SK-N-SH treated with all-trans-retinoic acid at 6 μM for 48 hours (cell line): Measurements from ENCODE around the gene NAP1L4.

Experiments used
- ATAC-seq: fragments of 200-7000 bp; cut with Tn5 transposase; 3 replicates; pipeline ENCODE4 v1.9.1; 2020; ENCODE audit warnings: mild to moderate bottlenecking, moderate library complexity
- ARNTL ChIP-seq: fragments of 450-650 bp; formaldehyde crosslinking; IDR thresholded peaks from 2 replicates; pipeline ENCODE4 v1.5.0; 2020; ENCODE audit warnings: low read depth, mild to moderate bottlenecking, moderate library complexity, borderline replicate concordance
- BACH2 ChIP-seq: fragments of 250-450 bp; sonication (Bioruptor Pico); IDR thresholded peaks from 2 replicates; pipeline ENCODE4 v1.9.0; 2021; ENCODE audit warnings: mild to moderate bottlenecking, borderline replicate concordance
- ESRRG ChIP-seq: fragments of 250-450 bp; sonication (Bioruptor Pico); IDR thresholded peaks from 2 replicates; pipeline ENCODE4 v1.6.1; 2021; ENCODE audit warnings: mild to moderate bottlenecking
- GLIS3 ChIP-seq: fragments of 250-450 bp; sonication (Bioruptor Pico); IDR thresholded peaks from 2 replicates; pipeline ENCODE4 v1.5.0; 2020; ENCODE audit warnings: mild to moderate bottlenecking, moderate library complexity
- OSR1 ChIP-seq: fragments of 250-450 bp; sonication (Bioruptor Pico); IDR thresholded peaks from 2 replicates; pipeline ENCODE4 v1.8.0; 2022; ENCODE audit warnings: moderate library complexity, mild to moderate bottlenecking, inconsistent platforms
- PATZ1 ChIP-seq: fragments of 250-450 bp; sonication (Bioruptor Pico); IDR thresholded peaks from 2 replicates; pipeline ENCODE4 v1.8.0; 2020; ENCODE audit warnings: mild to moderate bottlenecking, moderate library complexity, borderline replicate concordance
- PPARA ChIP-seq: fragments of 250-450 bp; sonication (Bioruptor Pico); IDR thresholded peaks from 2 replicates; pipeline ENCODE4 v1.5.0; 2020; ENCODE audit warnings: mild to moderate bottlenecking, borderline replicate concordance
- RARB ChIP-seq: fragments of 250-450 bp; sonication (Bioruptor Pico); IDR thresholded peaks from 2 replicates; pipeline ENCODE4 v1.8.0; 2021; ENCODE audit warnings: mild to moderate bottlenecking, moderate library complexity
- SNAI2 ChIP-seq: fragments of 250-450 bp; sonication (Bioruptor Pico); IDR thresholded peaks from 2 replicates; pipeline ENCODE4 v1.5.0; 2020; ENCODE audit warnings: mild to moderate bottlenecking, moderate library complexity
- TCF4 ChIP-seq: fragments of 250-450 bp; sonication (Bioruptor Pico); IDR thresholded peaks from 2 replicates; pipeline ENCODE4 v1.8.0; 2021; ENCODE audit warnings: mild to moderate bottlenecking, moderate library complexity, borderline replicate concordance
- ZC3H10 ChIP-seq: fragments of 250-450 bp; sonication (Bioruptor Pico); IDR thresholded peaks from 2 replicates; pipeline ENCODE4 v1.5.1; 2021; ENCODE audit warnings: mild to moderate bottlenecking, moderate library complexity
- ZFP3 ChIP-seq: fragments of 250-450 bp; sonication (Bioruptor Pico); IDR thresholded peaks from 2 replicates; pipeline ENCODE4 v1.5.0; 2020; ENCODE audit warnings: mild to moderate bottlenecking, moderate library complexity
- ZFP30 ChIP-seq: fragments of 450-650 bp; formaldehyde crosslinking; IDR thresholded peaks from 2 replicates; pipeline ENCODE4 v1.5.0; 2022; ENCODE audit warnings: mild to moderate bottlenecking, moderate library complexity
- ZNF565 ChIP-seq: fragments of 450-650 bp; formaldehyde crosslinking; conservative IDR thresholded peaks from 2 replicates; pipeline ENCODE4 v1.5.0; 2020; ENCODE audit warnings: low read depth, mild to moderate bottlenecking, moderate library complexity
- ZNF8 ChIP-seq: fragments of 450-650 bp; formaldehyde crosslinking; IDR thresholded peaks from 2 replicates; pipeline ENCODE4 v1.5.0; 2020; ENCODE audit warnings: mild to moderate bottlenecking, moderate library complexity
- TF ChIP-seq, protein P1 (sequence below): fragments of 250-450 bp; sonication (Bioruptor Pico); IDR thresholded peaks from 2 replicates; pipeline ENCODE4 v1.5.0; 2020; ENCODE audit warnings: mild to moderate bottlenecking, moderate library complexity
- TF ChIP-seq, protein P2 (sequence below): fragments of 250-450 bp; sonication (Bioruptor Pico); IDR thresholded peaks from 2 replicates; pipeline ENCODE4 v1.5.1; 2021; ENCODE audit warnings: mild to moderate bottlenecking, moderate library complexity

NAP1L4 gene

DNA sequence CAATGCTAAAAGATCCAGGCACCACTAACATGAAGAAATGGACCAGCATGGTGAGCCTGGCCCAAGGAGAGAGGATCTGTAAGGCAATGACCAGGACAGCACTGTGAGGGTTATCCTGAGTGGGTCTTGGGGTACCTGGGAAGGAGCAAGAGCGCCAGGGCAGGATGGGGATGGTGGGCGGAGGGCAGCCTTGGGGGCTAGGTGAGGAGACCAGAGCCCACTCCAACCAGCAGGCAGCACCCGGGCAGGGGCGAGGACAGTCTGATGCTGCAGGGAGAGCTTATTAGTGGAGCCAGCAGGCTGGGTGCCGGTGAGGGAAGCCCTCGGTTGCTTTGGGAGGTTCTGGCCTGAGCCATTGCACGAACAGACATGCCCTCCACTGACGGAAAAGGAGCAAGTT lies 10.7 kb upstream of the NAP1L4 start:
- no peak for ATAC-seq
- TF ChIP-seq SNAI2 (CRISPR knock-in tag) (no peak), ESRRG (CRISPR knock-in tag) (no peak), GLIS3 (CRISPR knock-in tag) (no peak), ARNTL (CRISPR knock-in tag) (no peak)

DNA sequence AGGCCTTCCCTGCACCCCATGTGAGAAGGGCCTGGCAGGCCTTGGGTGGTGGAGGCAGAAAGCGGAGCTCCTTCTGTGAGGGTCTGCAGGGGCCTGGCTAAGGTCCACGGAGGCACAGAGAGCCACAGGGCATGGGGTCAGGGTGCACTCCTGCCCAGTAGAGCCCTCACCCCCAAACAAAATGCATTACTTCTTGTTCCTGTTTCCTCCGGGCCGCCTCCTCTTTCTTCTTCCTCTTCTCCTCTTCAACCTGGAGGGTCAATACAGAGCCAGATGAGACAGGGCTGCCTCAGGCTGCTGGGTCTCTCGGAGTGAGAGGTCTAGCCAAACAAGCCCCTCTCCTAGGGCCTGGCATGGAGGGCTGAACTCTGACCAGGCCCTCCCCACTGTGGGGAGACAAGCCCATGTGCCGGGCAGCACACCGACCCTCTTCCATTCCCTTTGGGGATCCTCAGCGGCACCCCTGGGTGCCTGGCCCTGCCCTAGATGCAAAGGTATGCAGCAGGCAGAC lies 10.3 kb upstream of the NAP1L4 start:
- ATAC-seq, result no peak
- TF ChIP-seq ZFP30 (CRISPR knock-in tag) (no peak), RARB (CRISPR knock-in tag) (no peak), PPARA (CRISPR knock-in tag) (no peak), TCF4 (CRISPR knock-in tag) (no peak), ZC3H10 (CRISPR knock-in tag) (no peak), ZFP3 (no peak), OSR1 (CRISPR knock-in tag) (no peak), GLIS3 (CRISPR knock-in tag) (no peak)
- TF ChIP-seq, protein P1, sequence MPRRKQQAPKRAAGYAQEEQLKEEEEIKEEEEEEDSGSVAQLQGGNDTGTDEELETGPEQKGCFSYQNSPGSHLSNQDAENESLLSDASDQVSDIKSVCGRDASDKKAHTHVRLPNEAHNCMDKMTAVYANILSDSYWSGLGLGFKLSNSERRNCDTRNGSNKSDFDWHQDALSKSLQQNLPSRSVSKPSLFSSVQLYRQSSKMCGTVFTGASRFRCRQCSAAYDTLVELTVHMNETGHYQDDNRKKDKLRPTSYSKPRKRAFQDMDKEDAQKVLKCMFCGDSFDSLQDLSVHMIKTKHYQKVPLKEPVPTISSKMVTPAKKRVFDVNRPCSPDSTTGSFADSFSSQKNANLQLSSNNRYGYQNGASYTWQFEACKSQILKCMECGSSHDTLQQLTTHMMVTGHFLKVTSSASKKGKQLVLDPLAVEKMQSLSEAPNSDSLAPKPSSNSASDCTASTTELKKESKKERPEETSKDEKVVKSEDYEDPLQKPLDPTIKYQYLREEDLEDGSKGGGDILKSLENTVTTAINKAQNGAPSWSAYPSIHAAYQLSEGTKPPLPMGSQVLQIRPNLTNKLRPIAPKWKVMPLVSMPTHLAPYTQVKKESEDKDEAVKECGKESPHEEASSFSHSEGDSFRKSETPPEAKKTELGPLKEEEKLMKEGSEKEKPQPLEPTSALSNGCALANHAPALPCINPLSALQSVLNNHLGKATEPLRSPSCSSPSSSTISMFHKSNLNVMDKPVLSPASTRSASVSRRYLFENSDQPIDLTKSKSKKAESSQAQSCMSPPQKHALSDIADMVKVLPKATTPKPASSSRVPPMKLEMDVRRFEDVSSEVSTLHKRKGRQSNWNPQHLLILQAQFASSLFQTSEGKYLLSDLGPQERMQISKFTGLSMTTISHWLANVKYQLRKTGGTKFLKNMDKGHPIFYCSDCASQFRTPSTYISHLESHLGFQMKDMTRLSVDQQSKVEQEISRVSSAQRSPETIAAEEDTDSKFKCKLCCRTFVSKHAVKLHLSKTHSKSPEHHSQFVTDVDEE (CRISPR knock-in tag), result no peak

GRCh38 chr11:3001496-3001895 lies 9.4 kb upstream of the NAP1L4 start:
- ATAC-seq, result peak; percentile 28
- TF ChIP-seq ZC3H10 (CRISPR knock-in tag), result no peak
- TF ChIP-seq OSR1 (CRISPR knock-in tag), result no peak
- TF ChIP-seq, protein P2, sequence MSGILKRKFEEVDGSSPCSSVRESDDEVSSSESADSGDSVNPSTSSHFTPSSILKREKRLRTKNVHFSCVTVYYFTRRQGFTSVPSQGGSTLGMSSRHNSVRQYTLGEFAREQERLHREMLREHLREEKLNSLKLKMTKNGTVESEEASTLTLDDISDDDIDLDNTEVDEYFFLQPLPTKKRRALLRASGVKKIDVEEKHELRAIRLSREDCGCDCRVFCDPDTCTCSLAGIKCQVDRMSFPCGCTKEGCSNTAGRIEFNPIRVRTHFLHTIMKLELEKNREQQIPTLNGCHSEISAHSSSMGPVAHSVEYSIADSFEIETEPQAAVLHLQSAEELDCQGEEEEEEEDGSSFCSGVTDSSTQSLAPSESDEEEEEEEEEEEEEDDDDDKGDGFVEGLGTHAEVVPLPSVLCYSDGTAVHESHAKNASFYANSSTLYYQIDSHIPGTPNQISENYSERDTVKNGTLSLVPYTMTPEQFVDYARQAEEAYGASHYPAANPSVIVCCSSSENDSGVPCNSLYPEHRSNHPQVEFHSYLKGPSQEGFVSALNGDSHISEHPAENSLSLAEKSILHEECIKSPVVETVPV, result no peak
- no peak for TF ChIP-seq SNAI2 (CRISPR knock-in tag)
- TF ChIP-seq GLIS3 (CRISPR knock-in tag), result no peak
- TF ChIP-seq BACH2, result no peak
- TF ChIP-seq ZFP30 (CRISPR knock-in tag), result no peak
- no peak for TF ChIP-seq TCF4 (CRISPR knock-in tag)
- TF ChIP-seq PPARA (CRISPR knock-in tag), result no peak
- no peak for TF ChIP-seq ZNF8 (CRISPR knock-in tag)
- no peak for TF ChIP-seq PATZ1 (CRISPR knock-in tag)
- TF ChIP-seq, protein P1 (CRISPR knock-in tag), result no peak

DNA sequence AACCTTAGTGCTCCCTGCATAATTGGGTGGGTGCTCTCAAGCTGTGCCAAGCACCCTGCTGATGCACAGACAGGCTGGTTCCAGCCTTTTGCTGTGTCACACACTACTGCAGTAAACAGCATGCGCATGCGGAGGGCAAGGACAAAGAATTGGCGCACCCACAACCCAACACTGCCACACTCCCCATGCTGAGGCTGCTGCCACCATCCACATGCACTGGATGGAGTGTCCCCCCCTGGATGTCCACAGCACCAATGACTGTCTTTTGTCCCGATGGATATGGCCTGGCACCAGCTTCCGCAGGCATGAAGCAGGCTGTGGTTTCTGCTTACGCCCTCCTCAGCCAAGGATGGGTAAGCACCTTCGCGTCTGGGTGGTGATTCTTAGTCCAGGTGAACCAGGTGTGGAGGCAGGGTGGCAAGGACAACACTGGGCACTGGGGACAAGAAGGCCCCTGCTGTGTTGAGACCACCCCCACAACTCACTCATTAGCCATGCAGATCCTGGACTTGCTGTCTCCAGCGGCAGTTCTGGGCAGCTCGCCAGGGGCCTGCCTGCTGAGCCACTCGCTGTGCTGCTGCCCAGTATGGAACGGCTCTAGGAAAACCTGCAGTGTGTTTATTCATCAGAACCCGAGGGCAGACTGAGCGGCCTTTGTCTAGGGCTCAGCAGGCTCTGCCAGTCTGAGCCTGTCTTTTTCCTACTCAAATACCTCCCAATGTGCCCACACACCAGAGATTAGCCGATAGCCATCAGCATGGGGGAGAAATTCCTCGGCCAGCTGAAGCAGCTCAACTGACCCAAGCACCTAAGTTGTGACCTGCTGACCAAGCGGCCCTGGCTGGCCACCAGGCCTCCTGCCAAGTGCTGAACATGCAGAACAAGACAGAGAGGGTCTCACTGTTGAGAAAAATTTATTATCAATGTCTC lies 8.2 kb upstream of the NAP1L4 start:
- peak; percentile 91 for ATAC-seq

More for the DNA sequence above, 8.2 kb upstream of the NAP1L4 start:
- TF ChIP-seq ESRRG (CRISPR knock-in tag) (no peak), ZNF565 (CRISPR knock-in tag) (no peak), GLIS3 (CRISPR knock-in tag) (no peak), OSR1 (CRISPR knock-in tag) (no peak), ZFP3 (0 out of 2 replicates have a peak, but pooled peaks have one; percentile 9), ZFP30 (CRISPR knock-in tag) (no peak)
